SK-N-SH (cell line): ENCODE results near the gene EQTN.

Experiments
- CTCF ChIP-seq: fragments of 200-600 bp; sonication (generic); IDR thresholded peaks from 2 replicates; pipeline ENCODE4 v1.6.1; 2017; ENCODE audit warnings: antibody characterized with exemption, mild to moderate bottlenecking, moderate library complexity
- ELF1 ChIP-seq: IDR thresholded peaks from 2 replicates; pipeline ENCODE4 v1.4.0; 2012
- EP300 ChIP-seq, 2 experiments: IDR thresholded peaks; 2 replicates each; pipeline versions ENCODE4 v1.4.0 to v1.6.1; 2012; ENCODE audit warnings: borderline replicate concordance in 1 of 2, low read depth in 1 of 2, low read length in 1 of 2
- EZH2phosphoT487 ChIP-seq: fragments of 200-600 bp; sonication (generic); IDR thresholded peaks from 2 replicates; pipeline ENCODE4 v1.6.1; 2017; ENCODE audit warnings: low read depth, mixed run types, mild to moderate bottlenecking, antibody characterized with exemption, moderate library complexity, borderline replicate concordance
- FOXM1 ChIP-seq: IDR thresholded peaks from 2 replicates; pipeline ENCODE4 v1.4.0; 2012; ENCODE audit warnings: low read depth, mild to moderate bottlenecking
- JUND ChIP-seq: IDR thresholded peaks from 2 replicates; pipeline ENCODE4 v1.4.0; 2012
- MAX ChIP-seq: IDR thresholded peaks from 2 replicates; pipeline ENCODE4 v1.4.0; 2012; ENCODE audit warnings: low read depth
- NFIC ChIP-seq: IDR thresholded peaks from 2 replicates; pipeline ENCODE4 v1.4.0; 2012; ENCODE audit warnings: borderline replicate concordance
- PBX3 ChIP-seq: IDR thresholded peaks from 2 replicates; pipeline ENCODE4; 2012
- SIN3A ChIP-seq: IDR thresholded peaks from 2 replicates; pipeline ENCODE4 v1.6.1; 2012; ENCODE audit warnings: low read depth, mild to moderate bottlenecking, low read length, moderate library complexity, borderline replicate concordance
- SMC3 ChIP-seq: IDR thresholded peaks from 2 replicates; pipeline ENCODE4 v1.6.1; 2012; ENCODE audit warnings: low read depth, low read length, improper control_type of control experiment
- TEAD4 ChIP-seq: IDR thresholded peaks from 2 replicates; pipeline ENCODE4 v1.4.0; 2012; ENCODE audit warnings: mild to moderate bottlenecking, borderline replicate concordance; ENCODE audit not compliant: insufficient read depth
- USF1 ChIP-seq: IDR thresholded peaks from 2 replicates; pipeline ENCODE4 v1.4.0; 2012; ENCODE audit warnings: low read depth, borderline replicate concordance
- YY1 ChIP-seq: IDR thresholded peaks from 2 replicates; pipeline ENCODE4 v1.4.0; 2012; ENCODE audit warnings: low read depth, mild to moderate bottlenecking

- no peak for TF ChIP-seq MAX
- TF ChIP-seq USF1: no peak
- TF ChIP-seq CTCF: peak; percentile 86
- TF ChIP-seq JUND: no peak
- TF ChIP-seq EP300 (IDR thresholded peaks at IDR 0.05; ENCODE audit: borderline replicate concordance in 1 of 2, low read depth in 1 of 2, low read length in 1 of 2): no peak
- no peak for TF ChIP-seq TEAD4
- no peak for TF ChIP-seq NFIC
- peak; percentile 73 for TF ChIP-seq SMC3
- no peak for TF ChIP-seq ELF1
- TF ChIP-seq EZH2phosphoT487: no peak
- TF ChIP-seq FOXM1: no peak
- TF ChIP-seq YY1: no peak
- no peak for TF ChIP-seq SIN3A
- TF ChIP-seq PBX3: no peak
These were observed 20.5 kb downstream of the EQTN start for GRCh38 chr9:27276193-27277030.
